GM12878 (cell line): Measurements from ENCODE around the gene ASIC3. TPM values are rescaled to one million over a fixed set of nuclear protein-coding genes. Genes with fewer than 3 reads are reported as not detected.

Experiments
- ATAC-seq: fragments of 200-7000 bp; cut with Tn5 transposase; 3 replicates; pipeline ENCODE4 v1.9.1; 2020; ENCODE audit warnings: mild to moderate bottlenecking, moderate library complexity
- BruUV-seq: library from RNA; stranded (reverse); fragments of 400-500 nt; replicated peaks from 2 replicates; lab custom pipeline; 2021; lab: Mats Ljungman, UMichigan
- CTCF ChIA-PET: fragments of 300-600 bp; sonication (Branson Sonifier 250); formaldehyde crosslinking; extraction: SDS; loops from one replicate; lab custom pipeline; 2021; ENCODE audit warnings: inconsistent platforms; lab: Yijun Ruan, JAX
- POLR2A ChIA-PET: fragments of 350-600 bp; formaldehyde crosslinking; extraction: SDS; loops from one replicate; lab custom pipeline; 2021; ENCODE audit warnings: inconsistent platforms; lab: Charles Lee
- RAD21 ChIA-PET: fragments of 300-600 bp; sonication (Branson Sonifier 250); formaldehyde crosslinking; loops from one replicate; lab custom pipeline; 2023; ENCODE audit warnings: antibody characterized with exemption; ENCODE audit not compliant: unreplicated experiment; lab: Charles Lee
- SMC1A ChIA-PET: fragments of 300-600 bp; sonication (Branson Sonifier 250); formaldehyde crosslinking; loops from one replicate; lab custom pipeline; 2023; ENCODE audit not compliant: unreplicated experiment, uncharacterized antibody; lab: Charles Lee
- DNase-seq: peaks from one replicate; pipeline ENCODE4 v3.0.0-alpha.2; 2011; ENCODE audit warnings: low read depth, low spot score
- FAIRE-seq: peaks from 3 replicates; lab custom pipeline; 2011; peaks lifted over from hg19 to GRCh38; lab: Jason Lieb, UNC
- H2AFZ ChIP-seq: 2 replicates; pipeline ENCODE4 v1.6.0; 2011; ENCODE audit warnings: low read depth, low read length, control low read depth; ENCODE audit not compliant: control insufficient read depth
- H3K27ac ChIP-seq: 2 replicates; pipeline ENCODE4 v1.5.1; 2011; ENCODE audit warnings: control low read depth; ENCODE audit not compliant: control insufficient read depth, insufficient read depth
- H3K27me3 ChIP-seq, 2 experiments: replicated peaks in 1 of 2; 2 replicates each; pipeline versions ENCODE4 v1.6.0 to v1.6.1; 2011; ENCODE audit warnings: low read length in 1 of 2; ENCODE audit not compliant: control insufficient read depth in 2 of 2, insufficient read depth in 2 of 2
- H3K36me3 ChIP-seq, 2 experiments: 2 replicates each; pipeline ENCODE4 v1.5.1; 2011; ENCODE audit warnings: low read length in 1 of 2; ENCODE audit not compliant: control insufficient read depth in 2 of 2, insufficient read depth in 2 of 2
- H3K4me1 ChIP-seq: 2 replicates; pipeline ENCODE4 v1.6.1; 2011; ENCODE audit warnings: mild to moderate bottlenecking, low read length, moderate library complexity, mixed read lengths; ENCODE audit not compliant: control insufficient read depth, insufficient read depth
- H3K4me2 ChIP-seq: 2 replicates; pipeline ENCODE4 v1.6.0; 2011; ENCODE audit warnings: control low read depth; ENCODE audit not compliant: control insufficient read depth, insufficient read depth
- H3K4me3 ChIP-seq: fragments of 200-600 bp; sonication (generic); 2 replicates; pipeline ENCODE4 v1.5.1; 2016
- H3K79me2 ChIP-seq: 2 replicates; pipeline ENCODE4 v1.6.0; 2011; ENCODE audit warnings: low read length; ENCODE audit not compliant: control insufficient read depth, insufficient read depth
- H3K9ac ChIP-seq: 2 replicates; pipeline ENCODE4 v1.8.0; 2011; ENCODE audit warnings: low read length, control low read depth, mixed read lengths; ENCODE audit not compliant: control insufficient read depth, insufficient read depth
- H3K9me3 ChIP-seq: replicated peaks from 3 replicates; pipeline ENCODE4 v1.5.1; 2011; ENCODE audit warnings: mild to moderate bottlenecking, low read length; ENCODE audit not compliant: control insufficient read depth, insufficient read depth
- H4K20me1 ChIP-seq: 2 replicates; pipeline ENCODE4 v1.6.0; 2011; ENCODE audit not compliant: control insufficient read depth, insufficient read depth
- ATF7 ChIP-seq: fragments of 450-650 bp; IDR thresholded peaks from 2 replicates; pipeline ENCODE4 v1.6.1; 2016; ENCODE audit warnings: low read depth, mild to moderate bottlenecking
- CHD4 ChIP-seq: fragments of 200-600 bp; sonication (generic); IDR thresholded peaks from 2 replicates; pipeline ENCODE4 v1.6.1; 2016; ENCODE audit warnings: mild to moderate bottlenecking
- HCFC1 ChIP-seq: fragments of 150-350 bp; IDR thresholded peaks from 2 replicates; pipeline ENCODE4 v1.6.1; 2014; ENCODE audit warnings: low read length
- JUNB ChIP-seq: IDR thresholded peaks from 2 replicates; pipeline ENCODE4 v1.6.1; 2016; ENCODE audit warnings: antibody characterized with exemption, mild to moderate bottlenecking
- MXI1 ChIP-seq: fragments of 150-350 bp; IDR thresholded peaks from 2 replicates; pipeline ENCODE4 v1.6.1; 2011; ENCODE audit warnings: low read depth, mild to moderate bottlenecking, inconsistent platforms, low read length, improper control_type of control experiment
- NFXL1 ChIP-seq: fragments of 450-650 bp; IDR thresholded peaks from 2 replicates; pipeline ENCODE4 v1.6.1; 2017; ENCODE audit warnings: antibody characterized with exemption, mild to moderate bottlenecking, borderline replicate concordance
- RUNX3 ChIP-seq: IDR thresholded peaks from 2 replicates; pipeline ENCODE4 v1.6.1; 2012; ENCODE audit warnings: low read length, inconsistent platforms
- ZBTB4 ChIP-seq: fragments of 450-650 bp; formaldehyde crosslinking; IDR thresholded peaks from 2 replicates; pipeline ENCODE4 v1.4.0; 2022; ENCODE audit warnings: mild to moderate bottlenecking, moderate library complexity
- WGBS: methylation state at CpG from one replicate; pipeline ENCODE4 v1.1.6; 2016; ENCODE audit warnings: low lambda C conversion rate; ENCODE audit not compliant: insufficient replicate concordance, insufficient coverage; ENCODE audit errors: missing lambda C conversion rate; 5-methylcytosine and 5-hydroxymethylcytosine counted together
- in situ Hi-C: fragments of 300-500 bp; cut with MboI; formaldehyde crosslinking; loops from 9 replicates; pipeline ENCODE4 v1.14.3; 2018; ENCODE audit warnings: mixed read lengths
- intact Hi-C: fragments of 100-400 bp; cut with micrococcal nuclease; formaldehyde crosslinking; loops from one replicate; pipeline ENCODE4 v1.14.2; 2022; ENCODE audit not compliant: unreplicated experiment
- polyA plus RNA-seq, 11 experiments: library from polyadenylated mRNA; depleted of rRNA in 4 of 11; unstranded in 6 of 11; stranded (reverse) in 5 of 11; fragments of >200 nt; fragmentation: Nextera tagmentation in 4 of 11; fragmentation: Illumina TruSeq in 1 of 11; extraction: Ambion mirVana in 4 of 11; extraction: Trizol in 1 of 11; gene quantifications; 1 replicate in 1 of 11; 2 replicates in 10 of 11; pipeline versions ENCODE4 v1.2.1 to v1.2.3, GENCODE V29; 2011 to 2016; ENCODE audit warnings: inconsistent platforms in 2 of 11, missing spikeins in 2 of 11, low read depth in 1 of 11
- total RNA-seq, 4 experiments: library from RNA; depleted of rRNA in 3 of 4; stranded (reverse); fragments of >200 nt in 3 of 4; fragmentation: Illumina TruSeq in 1 of 4; extraction: Trizol in 1 of 4; gene quantifications; 2 replicates each; pipeline versions ENCODE4 v1.2.1 to v1.2.3, GENCODE V29; 2013 to 2021
- TF ChIP-seq, protein P1 (sequence below): fragments of 450-650 bp; IDR thresholded peaks from 2 replicates; pipeline ENCODE4 v1.6.1; 2017; ENCODE audit warnings: low read depth, mild to moderate bottlenecking, moderate library complexity

The ASIC3 gene
- total and polyA plus RNA-seq, 10 of the 15 experiments (the other 5 are each of a cell fraction or from before 2014, with no cell fraction given) = 0.07 to 1.0 (median 0.44) TPM; not detected in 4

DNA sequence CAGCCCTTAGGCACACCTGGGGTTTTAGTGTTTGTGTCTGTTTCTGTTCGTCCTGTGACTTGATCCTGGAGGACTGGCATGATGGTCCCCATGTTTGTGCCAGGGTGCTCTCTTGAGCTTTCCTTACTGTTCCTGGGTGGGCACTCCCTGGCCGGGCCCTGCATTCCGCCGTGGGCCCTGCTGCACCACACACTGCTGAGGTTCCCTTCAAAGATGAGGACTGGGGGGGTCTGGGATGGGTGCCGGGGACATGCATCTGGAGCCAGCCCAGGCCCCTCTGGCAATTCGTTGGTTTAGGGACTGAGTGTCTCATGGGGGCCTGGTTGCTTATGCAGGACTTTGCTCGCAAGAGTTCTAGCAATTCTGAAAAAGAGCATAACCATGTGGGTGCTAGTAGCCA is 42.7 kb downstream of the ASIC3 start:
- ChIA-PET CTCF (interaction anchor here (0.9 to 2.5 kb wide), 6 partner anchors 8 to 153 kb away, joined by 3 to 13 read pairs (median 6); partner anchors contain the start of gene ABCB8), SMC1A (no interaction called here), POLR2A (no interaction called here), RAD21 (no interaction called here)
- no TSS peak for BruUV-seq
- Histone ChIP-seq H4K20me1 (no peaks in the 10 kb centered on the region; the same call in 1 of the 2 replicates), H3K79me2 (peaks cover 78% of the 10 kb centered on the region), H3K4me2 (no peak overlapping the region), H2AFZ (no peak overlapping the region), H3K4me1 (peaks cover 13% of the 10 kb centered on the region), H3K9ac (no peak overlapping the region), H3K36me3 (peaks cover 0 to 4% of the 10 kb centered on the region in 2 experiments; a peak in 2 of 4 replicates), H3K27ac (no peak overlapping the region), H3K9me3 (no peaks in the 10 kb centered on the region), H3K27me3 (no peaks in the 10 kb centered on the region), H3K4me3 (no peak overlapping the region)
- in situ Hi-C loops = no loop called here
- FAIRE-seq (no peak), DNase-seq (no peak), ATAC-seq (no peak)
- intact Hi-C loops = no loop called here
- 74% methylated on average over 7 of the region's 7 CpGs for WGBS
- TF ChIP-seq, protein P1, sequence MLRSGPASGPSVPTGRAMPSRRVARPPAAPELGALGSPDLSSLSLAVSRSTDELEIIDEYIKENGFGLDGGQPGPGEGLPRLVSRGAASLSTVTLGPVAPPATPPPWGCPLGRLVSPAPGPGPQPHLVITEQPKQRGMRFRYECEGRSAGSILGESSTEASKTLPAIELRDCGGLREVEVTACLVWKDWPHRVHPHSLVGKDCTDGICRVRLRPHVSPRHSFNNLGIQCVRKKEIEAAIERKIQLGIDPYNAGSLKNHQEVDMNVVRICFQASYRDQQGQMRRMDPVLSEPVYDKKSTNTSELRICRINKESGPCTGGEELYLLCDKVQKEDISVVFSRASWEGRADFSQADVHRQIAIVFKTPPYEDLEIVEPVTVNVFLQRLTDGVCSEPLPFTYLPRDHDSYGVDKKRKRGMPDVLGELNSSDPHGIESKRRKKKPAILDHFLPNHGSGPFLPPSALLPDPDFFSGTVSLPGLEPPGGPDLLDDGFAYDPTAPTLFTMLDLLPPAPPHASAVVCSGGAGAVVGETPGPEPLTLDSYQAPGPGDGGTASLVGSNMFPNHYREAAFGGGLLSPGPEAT = no peak
- no peak for TF ChIP-seq CHD4
- TF ChIP-seq RUNX3 = no peak
- TF ChIP-seq ATF7 = no peak
- no peak for TF ChIP-seq ZBTB4 (CRISPR knock-in tag)
- no peak for TF ChIP-seq MXI1
- TF ChIP-seq JUNB = no peak
- no peak for TF ChIP-seq HCFC1
- TF ChIP-seq NFXL1 = no peak
